IMR-90 (cell line): Measurements from ENCODE around the gene ZNFX1. TPM values are rescaled to one million over a fixed set of nuclear protein-coding genes. Genes with fewer than 3 reads are reported as not detected.

ENCODE experiments used
- ATAC-seq: fragments of 200-7000 bp; cut with Tn5 transposase; 2 replicates; pipeline ENCODE4 v1.9.1; 2020; ENCODE audit warnings: low read depth, mild to moderate bottlenecking, moderate library complexity
- BruUV-seq: library from RNA; stranded (reverse); fragments of 400-500 nt; replicated peaks from 2 replicates; lab custom pipeline; 2021; lab: Mats Ljungman, UMichigan
- CTCF ChIA-PET: fragments of 300-600 bp; formaldehyde crosslinking; extraction: SDS; loops from one replicate; lab custom pipeline; 2021; ENCODE audit warnings: antibody characterized with exemption; lab: Yijun Ruan, JAX
- POLR2A ChIA-PET: fragments of 300-600 bp; sonication (Branson Sonifier 250); formaldehyde crosslinking; loops from one replicate; lab custom pipeline; 2022; ENCODE audit warnings: antibody characterized with exemption; ENCODE audit not compliant: unreplicated experiment; lab: Charles Lee
- DNase-seq: peaks from one replicate; pipeline ENCODE4 v3.0.0; 2013
- H2AFZ ChIP-seq: replicated peaks from 2 replicates; pipeline ENCODE3; 2013; ENCODE audit warnings: low read length, mild to moderate bottlenecking; ENCODE audit not compliant: poor library complexity
- H2AK5ac ChIP-seq: 2 replicates; pipeline ENCODE4 v1.6.1; 2013; ENCODE audit warnings: low read depth, low read length, inconsistent platforms
- H2AK9ac ChIP-seq: replicated peaks from 2 replicates; pipeline ENCODE3; 2013; ENCODE audit warnings: mild to moderate bottlenecking, low read depth, low read length, moderate library complexity; ENCODE audit not compliant: poor library complexity
- H2BK120ac ChIP-seq: 2 replicates; pipeline ENCODE4 v1.6.1; 2013; ENCODE audit warnings: low read depth, low read length, inconsistent platforms
- H2BK15ac ChIP-seq: 3 replicates; pipeline ENCODE4 v1.6.1; 2013; ENCODE audit warnings: low read depth, low read length, inconsistent platforms
- H2BK20ac ChIP-seq: 2 replicates; pipeline ENCODE4 v1.6.1; 2013; ENCODE audit warnings: low read depth, mild to moderate bottlenecking, inconsistent platforms, low read length, moderate library complexity
- H2BK5ac ChIP-seq: 2 replicates; pipeline ENCODE4 v1.6.1; 2013; ENCODE audit warnings: mild to moderate bottlenecking, low read depth, low read length, inconsistent platforms; ENCODE audit not compliant: poor library complexity, severe bottlenecking
- H3K14ac ChIP-seq: replicated peaks from 2 replicates; pipeline ENCODE4 v1.6.1; 2013; ENCODE audit warnings: low read depth, low read length, inconsistent platforms
- H3K18ac ChIP-seq: 2 replicates; pipeline ENCODE4 v1.6.1; 2013; ENCODE audit warnings: low read depth, low read length, control low read depth
- H3K23ac ChIP-seq: 2 replicates; pipeline ENCODE4 v1.6.1; 2013; ENCODE audit warnings: low read depth, low read length, inconsistent platforms
- H3K27ac ChIP-seq: 2 replicates; pipeline ENCODE4 v1.5.1; 2013; ENCODE audit warnings: mild to moderate bottlenecking, control low read depth, low read length; ENCODE audit not compliant: insufficient read depth
- H3K27me3 ChIP-seq: 2 replicates; pipeline ENCODE4 v1.6.1; 2013; ENCODE audit warnings: low read length; ENCODE audit not compliant: control insufficient read depth, insufficient read depth
- H3K36me3 ChIP-seq: 2 replicates; pipeline ENCODE4 v1.6.1; 2013; ENCODE audit warnings: low read length, mixed read lengths; ENCODE audit not compliant: control insufficient read depth, insufficient read depth
- H3K4ac ChIP-seq: 2 replicates; pipeline ENCODE4 v1.6.1; 2013; ENCODE audit warnings: low read depth, low read length, inconsistent platforms
- H3K4me1 ChIP-seq: 2 replicates; pipeline ENCODE4 v1.6.1; 2013; ENCODE audit warnings: low read length, mixed read lengths; ENCODE audit not compliant: control insufficient read depth, insufficient read depth
- H3K4me2 ChIP-seq: 2 replicates; pipeline ENCODE4 v1.6.1; 2013; ENCODE audit warnings: low read depth, mild to moderate bottlenecking, control low read depth, low read length, moderate library complexity
- H3K4me3 ChIP-seq: 2 replicates; pipeline ENCODE4 v1.5.1; 2013; ENCODE audit warnings: low read depth, mild to moderate bottlenecking, control low read depth, low read length, moderate library complexity; ENCODE audit not compliant: insufficient read depth
- H3K56ac ChIP-seq: 2 replicates; pipeline ENCODE4 v1.6.1; 2013; ENCODE audit warnings: low read length, inconsistent platforms; ENCODE audit not compliant: insufficient read depth; ENCODE audit errors: extremely low read depth
- H3K79me1 ChIP-seq, 2 experiments: 2 replicates each; pipeline ENCODE4 v1.6.1; 2013; ENCODE audit warnings: low read length in 2 of 2, inconsistent platforms in 1 of 2, low read depth in 1 of 2
- H3K9ac ChIP-seq: 2 replicates; pipeline ENCODE4 v1.6.1; 2013; ENCODE audit warnings: low read depth, low read length, control low read depth
- H3K9me1 ChIP-seq: 2 replicates; pipeline ENCODE4 v1.6.1; 2013; ENCODE audit warnings: low read length, inconsistent platforms; ENCODE audit not compliant: insufficient read depth
- H3K9me3 ChIP-seq: 2 replicates; pipeline ENCODE4 v1.6.1; 2013; ENCODE audit warnings: low read length; ENCODE audit not compliant: control insufficient read depth, insufficient read depth
- H4K20me1 ChIP-seq: 2 replicates; pipeline ENCODE4 v1.6.1; 2013; ENCODE audit warnings: low read length, inconsistent platforms; ENCODE audit not compliant: insufficient read depth
- H4K5ac ChIP-seq: 2 replicates; pipeline ENCODE4 v1.6.1; 2013; ENCODE audit warnings: mild to moderate bottlenecking, low read depth, low read length, control low read depth
- H4K8ac ChIP-seq, 2 experiments: 2 replicates each; pipeline ENCODE4 v1.6.1; 2013; ENCODE audit warnings: low read depth in 2 of 2, low read length in 2 of 2, control low read depth in 1 of 2, inconsistent platforms in 1 of 2
- H4K91ac ChIP-seq: 2 replicates; pipeline ENCODE4 v1.6.1; 2013; ENCODE audit warnings: low read depth, low read length, inconsistent platforms; ENCODE audit not compliant: insufficient read depth
- BHLHE40 ChIP-seq: fragments of 150-350 bp; IDR thresholded peaks from 2 replicates; pipeline ENCODE4 v1.6.1; 2016; ENCODE audit warnings: mild to moderate bottlenecking, low read depth, low read length
- CEBPB ChIP-seq: IDR thresholded peaks from 2 replicates; pipeline ENCODE4 v1.6.1; 2012; ENCODE audit warnings: low read depth, low read length, improper control_type of control experiment
- CHD1 ChIP-seq: IDR thresholded peaks from 2 replicates; pipeline ENCODE4 v1.6.1; 2012; ENCODE audit warnings: low read depth, low read length, improper control_type of control experiment
- CTCF ChIP-seq: conservative IDR thresholded peaks from 2 replicates; pipeline ENCODE4 v1.5.1; 2012; ENCODE audit warnings: mild to moderate bottlenecking, low read depth, low read length, improper control_type of control experiment
- ELK1 ChIP-seq: fragments of 150-350 bp; IDR thresholded peaks from 2 replicates; pipeline ENCODE4 v1.6.1; 2016; ENCODE audit warnings: low read depth, mild to moderate bottlenecking, low read length, moderate library complexity, borderline replicate concordance
- FOS ChIP-seq: fragments of 150-350 bp; IDR thresholded peaks from 2 replicates; pipeline ENCODE4 v1.6.1; 2016; ENCODE audit warnings: low read depth, low read length
- MAFK ChIP-seq: IDR thresholded peaks from 2 replicates; pipeline ENCODE4 v1.6.1; 2012; ENCODE audit warnings: low read depth, low read length, improper control_type of control experiment
- MAZ ChIP-seq: IDR thresholded peaks from 2 replicates; pipeline ENCODE4 v1.6.1; 2012; ENCODE audit warnings: low read depth, mild to moderate bottlenecking, low read length, improper control_type of control experiment, moderate library complexity, borderline replicate concordance
- MXI1 ChIP-seq: IDR thresholded peaks from 2 replicates; pipeline ENCODE4 v1.6.1; 2012; ENCODE audit warnings: low read depth, mild to moderate bottlenecking, low read length, moderate library complexity, borderline replicate concordance
- NFE2L2 ChIP-seq: fragments of 150-350 bp; IDR thresholded peaks from 2 replicates; pipeline ENCODE4 v1.6.1; 2016; ENCODE audit warnings: low read depth, mild to moderate bottlenecking, low read length
- POLR2A ChIP-seq: IDR thresholded peaks from 2 replicates; pipeline ENCODE4 v1.6.1; 2012; ENCODE audit warnings: mild to moderate bottlenecking, low read depth, low read length
- RAD21 ChIP-seq: IDR thresholded peaks from 2 replicates; pipeline ENCODE4 v1.6.1; 2012; ENCODE audit warnings: low read length, improper control_type of control experiment
- RCOR1 ChIP-seq: IDR thresholded peaks from 2 replicates; pipeline ENCODE4 v1.6.1; 2012; ENCODE audit warnings: mild to moderate bottlenecking, low read length, improper control_type of control experiment; ENCODE audit not compliant: insufficient replicate concordance
- RFX5 ChIP-seq: IDR thresholded peaks from 2 replicates; pipeline ENCODE4 v1.8.0; 2012; ENCODE audit warnings: low read depth, mild to moderate bottlenecking, low read length, moderate library complexity
- SMC3 ChIP-seq: fragments of 150-350 bp; IDR thresholded peaks from 2 replicates; pipeline ENCODE4 v1.6.1; 2016; ENCODE audit warnings: low read depth, mild to moderate bottlenecking, antibody characterized with exemption, low read length, moderate library complexity
- USF2 ChIP-seq: fragments of 150-350 bp; IDR thresholded peaks from 2 replicates; pipeline ENCODE4 v1.6.1; 2017; ENCODE audit warnings: mild to moderate bottlenecking, antibody characterized with exemption, low read length, low read depth
- WGBS, 2 experiments: methylation state at CpG; one replicate each; pipeline versions ENCODE4 v1.1.5 to v1.1.7; 2013; ENCODE audit warnings: missing lambda C conversion rate in 2 of 2; ENCODE audit not compliant: insufficient read length in 1 of 2; ENCODE audit errors: extremely low coverage in 2 of 2; 5-methylcytosine and 5-hydroxymethylcytosine counted together
- dilution Hi-C: fragments of 300-500 bp; cut with HindIII; formaldehyde crosslinking; loops from one replicate; pipeline ENCODE4 v1.14.3; 2018; ENCODE audit warnings: low sequenced_read_pairs; ENCODE audit not compliant: unreplicated experiment
- in situ Hi-C: fragments of 300-500 bp; cut with MboI; formaldehyde crosslinking; loops from 3 replicates; pipeline ENCODE4 v1.14.3; 2019; ENCODE audit warnings: low sequenced_read_pairs, inconsistent platforms, mixed read lengths
- intact Hi-C: fragments of 100-400 bp; cut with micrococcal nuclease; formaldehyde crosslinking; loops from 2 replicates; pipeline ENCODE4 v1.10.0; 2022
- polyA plus RNA-seq, 3 experiments: library from polyadenylated mRNA; depleted of rRNA; stranded (reverse); fragments of >200 nt; gene quantifications; 2 replicates each; pipeline ENCODE4 v1.2.3, GENCODE V29; 2012; ENCODE audit warnings: low replicate concordance in 1 of 3
- total RNA-seq: library from RNA; depleted of rRNA; stranded (reverse); fragments of >200 nt; gene quantifications from 2 replicates; pipeline ENCODE4 v1.2.3, GENCODE V29; 2012

ZNFX1 gene
- total and polyA plus RNA-seq, 2 of the 4 experiments (the other 2 are of a cell fraction) = 10.9 to 60.9 TPM

GRCh38 chr20:49272654-49273053 is 5.2 kb downstream of the ZNFX1 start:
- H4K8ac ChIP-seq = no peak overlapping the region
- BruUV-seq = no TSS peak
- H4K91ac ChIP-seq = no peak overlapping the region
- CTCF ChIA-PET = no interaction called here
- H3K36me3 ChIP-seq = peaks cover 37% of the 10 kb centered on the region
- H3K4me3 ChIP-seq = no peak overlapping the region
- H3K4me1 ChIP-seq = peaks cover 6% of the 10 kb centered on the region; the same call in 1 of the 2 replicates
- H3K27me3 ChIP-seq = no peaks in the 10 kb centered on the region
- H3K14ac ChIP-seq = no peak overlapping the region
- no peak overlapping the region for H3K56ac ChIP-seq
- H3K9me3 ChIP-seq = no peaks in the 10 kb centered on the region
- TF ChIP-seq RAD21 (no peak), NFE2L2 (no peak), MAFK (no peak), BHLHE40 (no peak), CEBPB (no peak), MXI1 (no peak), CTCF (no peak), RFX5 (no peak), POLR2A (no peak), FOS (no peak), ELK1 (no peak), RCOR1 (no peak), CHD1 (no peak), SMC3 (no peak), USF2 (no peak), MAZ (no peak)
- H4K20me1 ChIP-seq = peaks cover 64% of the 10 kb centered on the region
- H2AK9ac ChIP-seq = no peak overlapping the region
- in situ Hi-C loops = no loop called here
- no peak overlapping the region for H2AK5ac ChIP-seq
- no CpG with 5 or more reads among the region's 1 CpG for whole genome bisulfite sequencing, 2 experiments
- peaks cover 26 to 63% of the 10 kb centered on the region in 2 experiments for H3K79me1 ChIP-seq
- no peak overlapping the region for H2BK20ac ChIP-seq
- POLR2A ChIA-PET = no interaction called here
- H2BK120ac ChIP-seq = no peak overlapping the region
- DNase-seq = no peak
- H3K9ac ChIP-seq = no peak overlapping the region
- dilution Hi-C loops = no loop called here
- peaks cover 19% of the 10 kb centered on the region for H3K9me1 ChIP-seq
- H4K5ac ChIP-seq = no peak overlapping the region
- intact Hi-C loops = no loop called here
- H3K27ac ChIP-seq = no peak overlapping the region
- no peak overlapping the region for H3K4ac ChIP-seq
- H3K4me2 ChIP-seq = no peak overlapping the region
- no peak overlapping the region for H2BK15ac ChIP-seq
- no peak overlapping the region for H2BK5ac ChIP-seq
- no peak overlapping the region for H3K23ac ChIP-seq
- ATAC-seq = no peak
- no peak overlapping the region for H3K18ac ChIP-seq
- H2AFZ ChIP-seq = no peak overlapping the region
